Occipital lobe (tissue), 2 donors: ENCODE results near the gene TPPP2. TPM values are rescaled to one million over a fixed set of nuclear protein-coding genes. Genes with fewer than 3 reads are reported as not detected.

ENCODE experiments used
- DNase-seq: peaks from one replicate; lab custom pipeline; 2025; lab: John Stamatoyannopoulos, UW
- total RNA-seq: library from RNA; depleted of rRNA; stranded (reverse); fragments of >200 nt; gene quantifications from one replicate; pipeline ENCODE4 v1.2.3, GENCODE V29; 2014

Gene TPPP2
- total RNA-seq, 1 donor from 2014 or later: not detected

- DNase-seq: no peak
Observed at GRCh38 chr14:21075719-21076437, 45.9 kb downstream of the TPPP2 start.

GRCh38 chr14:21077672-21078071, 47.7 kb downstream of the TPPP2 start:
- no peak for DNase-seq

- DNase-seq: peak; percentile 39
Observed at GRCh38 chr14:21078287-21078686, 48.3 kb downstream of the TPPP2 start.

- no peak for DNase-seq
Observed at GRCh38 chr14:21078726-21079125, 48.7 kb downstream of the TPPP2 start.

- DNase-seq: no peak
Observed at GRCh38 chr14:21081521-21082142, 51.6 kb downstream of the TPPP2 start.

Other genes starting within 250 kb of the TPPP2 start
- 1.1 TPM for gene RNASE6, start 248.9 kb upstream of the TPPP2 start, total RNA-seq
- 9.2 TPM for gene RNASE1, start 227.4 kb upstream of the TPPP2 start, total RNA-seq
- gene RNASE3, start 138.8 kb upstream of the TPPP2 start, total RNA-seq: not detected
- gene RNASE2, start 74.7 kb upstream of the TPPP2 start, total RNA-seq: not detected
- gene METTL17, start 40.2 kb upstream of the TPPP2 start, total RNA-seq: 29.0 TPM
- gene SLC39A2, start 30.9 kb upstream of the TPPP2 start, total RNA-seq: not detected
- 68.5 TPM for gene NDRG2, start 5.2 kb upstream of the TPPP2 start, total RNA-seq
- gene RNASE13, start 4.6 kb downstream of the TPPP2 start, total RNA-seq: not detected
- not detected for gene RNASE7, start 12.1 kb downstream of the TPPP2 start, total RNA-seq
- not detected for gene RNASE8, start 27.6 kb downstream of the TPPP2 start, total RNA-seq
- gene ARHGEF40, start 40.1 kb downstream of the TPPP2 start, total RNA-seq: 15.9 TPM
- gene ZNF219, start 68.4 kb downstream of the TPPP2 start, total RNA-seq: 9.7 TPM
- not detected for gene TMEM253, start 70.8 kb downstream of the TPPP2 start, total RNA-seq
- gene OR5AU1, start 125.8 kb downstream of the TPPP2 start, total RNA-seq: not detected
- gene HNRNPC, start 239.2 kb downstream of the TPPP2 start, total RNA-seq: 531 TPM
- gene RPGRIP1, start 249.9 kb downstream of the TPPP2 start, total RNA-seq: 0.16 TPM